ENCODE results near the gene NGDN.

Gene NGDN

DNA sequence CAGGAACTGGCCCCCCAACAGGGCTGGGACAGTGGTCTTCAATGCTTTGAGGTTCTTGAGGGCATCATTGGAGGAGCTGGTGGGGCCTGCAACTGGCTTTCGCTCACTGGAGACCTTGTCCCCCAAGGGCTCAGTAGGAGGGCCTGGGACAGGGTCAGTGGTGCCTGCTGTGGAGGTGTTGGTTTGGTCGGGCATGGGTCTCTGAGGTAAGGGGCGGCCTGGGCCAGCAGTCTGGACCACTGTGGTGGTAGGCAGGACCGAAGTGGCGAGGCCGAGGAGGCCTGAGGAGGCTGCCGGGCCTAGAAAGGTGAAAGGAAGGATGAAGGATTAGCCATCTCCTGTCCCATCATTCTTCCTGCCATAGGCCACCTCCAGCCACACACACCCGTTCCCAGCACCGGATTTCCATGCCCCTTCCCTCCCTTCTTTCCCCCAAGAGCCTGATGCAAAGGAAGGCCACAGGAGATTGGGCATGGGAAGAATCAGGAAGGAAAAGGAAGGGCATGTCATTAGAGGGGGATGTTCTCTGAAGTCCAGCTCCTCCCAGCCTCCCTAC is 53.2 kb downstream of the NGDN start:
- DNase-seq (ENCODE audit: low read depth) = no peak
- no peak overlapping the region for H3K4me3 ChIP-seq (ENCODE audit: low read length)
- TF ChIP-seq, protein P1, sequence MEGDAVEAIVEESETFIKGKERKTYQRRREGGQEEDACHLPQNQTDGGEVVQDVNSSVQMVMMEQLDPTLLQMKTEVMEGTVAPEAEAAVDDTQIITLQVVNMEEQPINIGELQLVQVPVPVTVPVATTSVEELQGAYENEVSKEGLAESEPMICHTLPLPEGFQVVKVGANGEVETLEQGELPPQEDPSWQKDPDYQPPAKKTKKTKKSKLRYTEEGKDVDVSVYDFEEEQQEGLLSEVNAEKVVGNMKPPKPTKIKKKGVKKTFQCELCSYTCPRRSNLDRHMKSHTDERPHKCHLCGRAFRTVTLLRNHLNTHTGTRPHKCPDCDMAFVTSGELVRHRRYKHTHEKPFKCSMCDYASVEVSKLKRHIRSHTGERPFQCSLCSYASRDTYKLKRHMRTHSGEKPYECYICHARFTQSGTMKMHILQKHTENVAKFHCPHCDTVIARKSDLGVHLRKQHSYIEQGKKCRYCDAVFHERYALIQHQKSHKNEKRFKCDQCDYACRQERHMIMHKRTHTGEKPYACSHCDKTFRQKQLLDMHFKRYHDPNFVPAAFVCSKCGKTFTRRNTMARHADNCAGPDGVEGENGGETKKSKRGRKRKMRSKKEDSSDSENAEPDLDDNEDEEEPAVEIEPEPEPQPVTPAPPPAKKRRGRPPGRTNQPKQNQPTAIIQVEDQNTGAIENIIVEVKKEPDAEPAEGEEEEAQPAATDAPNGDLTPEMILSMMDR (conservative IDR thresholded peaks at IDR 0.05; ENCODE audit: low read length) = no peak

DNA sequence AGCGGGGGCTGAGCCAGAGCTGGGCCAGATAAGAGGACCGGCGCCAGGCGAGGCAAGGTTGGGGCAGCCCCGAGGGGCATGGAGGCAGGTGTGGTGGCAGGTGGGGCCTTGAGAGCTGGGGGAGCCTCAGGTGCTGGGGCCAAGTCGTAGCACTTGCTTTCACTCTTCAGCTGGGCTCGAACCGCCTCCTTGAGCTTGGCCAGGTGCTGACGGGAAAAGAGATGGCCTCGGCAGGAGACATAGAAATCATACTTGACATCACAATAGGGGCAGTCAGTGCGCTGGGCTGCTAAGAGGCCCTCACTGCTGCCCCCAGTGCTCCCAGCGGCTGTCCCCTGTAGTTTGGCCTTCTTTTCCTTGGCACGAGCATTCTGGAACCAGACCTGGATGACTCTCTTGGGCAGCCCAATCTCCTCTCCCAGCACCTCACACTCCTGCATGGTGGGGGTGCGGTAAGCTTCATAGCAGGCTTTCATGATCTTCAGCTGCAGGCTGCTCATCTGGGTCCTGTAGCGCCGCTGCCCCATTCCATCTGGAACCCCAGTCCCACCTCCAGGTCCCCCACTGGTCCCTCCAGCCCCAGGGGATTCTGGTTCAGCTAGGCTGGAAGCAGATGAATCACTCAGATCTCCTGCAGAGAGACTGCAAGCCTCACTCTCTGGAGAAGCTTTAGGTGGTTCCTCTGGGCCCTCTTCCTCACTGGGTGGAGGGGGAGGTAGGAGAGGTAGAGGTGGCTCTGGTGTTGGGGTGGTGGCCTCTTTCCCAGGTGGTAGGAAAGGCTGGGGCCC is 53.9 kb downstream of the NGDN start:
- TF ChIP-seq, protein P1 (conservative IDR thresholded peaks at IDR 0.05; ENCODE audit: low read length) = no peak
- no peak overlapping the region for H3K4me3 ChIP-seq (ENCODE audit: low read length)
- DNase-seq (ENCODE audit: low read depth) = no peak

DNA sequence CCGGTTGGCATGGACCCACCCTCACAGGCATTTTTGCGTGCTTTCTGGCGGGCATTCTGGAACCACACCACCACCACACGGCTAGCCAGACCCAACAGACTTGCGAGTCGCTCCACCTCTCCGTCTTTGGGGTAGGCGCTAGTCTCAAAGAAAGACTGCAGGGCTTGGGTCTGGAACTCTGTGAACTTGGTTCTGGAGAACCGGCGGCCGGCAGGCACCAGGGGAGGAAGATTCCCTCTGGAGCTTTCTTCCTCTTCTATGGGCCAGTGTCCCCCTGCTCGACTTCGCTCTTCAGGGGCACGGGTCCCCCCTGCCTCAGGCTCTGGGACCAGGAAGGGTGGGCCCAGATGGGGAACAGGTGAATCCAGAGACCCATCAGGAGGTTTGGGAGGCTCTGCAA is 55.5 kb downstream of the NGDN start:
- no peak overlapping the region for H3K4me3 ChIP-seq (ENCODE audit: low read length)
- TF ChIP-seq, protein P1 (conservative IDR thresholded peaks at IDR 0.05; ENCODE audit: low read length) = no peak
- DNase-seq (ENCODE audit: low read depth) = no peak

DNA sequence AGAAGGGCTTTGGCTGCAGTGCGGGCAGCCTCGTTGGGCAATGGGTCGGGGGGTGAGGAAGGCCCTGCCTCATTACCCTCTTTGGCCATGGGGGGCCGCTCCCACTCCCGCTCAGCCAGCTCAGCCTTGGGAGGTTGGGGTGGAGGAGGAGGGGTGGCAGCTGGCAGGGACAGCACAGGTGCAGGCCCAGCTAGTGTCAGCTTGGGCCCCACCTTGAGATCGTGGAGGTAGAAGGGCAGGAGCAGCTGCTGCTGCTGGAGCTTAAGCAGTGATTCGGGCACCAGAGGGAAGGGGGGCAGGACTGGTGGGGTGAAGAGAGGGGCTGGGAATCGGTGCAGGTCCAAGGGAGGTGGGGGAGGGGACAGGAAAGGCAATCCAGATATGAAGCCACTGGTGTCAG is 56.1 kb downstream of the NGDN start:
- no peak for DNase-seq (ENCODE audit: low read depth)
- H3K4me3 ChIP-seq (ENCODE audit: low read length) = no peak overlapping the region
- TF ChIP-seq, protein P1 (conservative IDR thresholded peaks at IDR 0.05; ENCODE audit: low read length) = no peak

Measured in AG10803 (cell line).